Activated CD8-positive, alpha-beta memory T cell treated with anti-CD3 and anti-CD28 coated beads, Interleukin-2, amount 50 U/mL, for 48 hours (primary cell): ENCODE measurements around the gene KLHDC3.
"Not testable (repeated sequence)": the region's sequence is repeated elsewhere in the genome, so short reads cannot be mapped to it uniquely, and the experiment has no call there.

Experiments
- DNase-seq: peaks from one replicate; pipeline ENCODE4 v3.0.0-alpha.2; 2020

Gene KLHDC3

DNA sequence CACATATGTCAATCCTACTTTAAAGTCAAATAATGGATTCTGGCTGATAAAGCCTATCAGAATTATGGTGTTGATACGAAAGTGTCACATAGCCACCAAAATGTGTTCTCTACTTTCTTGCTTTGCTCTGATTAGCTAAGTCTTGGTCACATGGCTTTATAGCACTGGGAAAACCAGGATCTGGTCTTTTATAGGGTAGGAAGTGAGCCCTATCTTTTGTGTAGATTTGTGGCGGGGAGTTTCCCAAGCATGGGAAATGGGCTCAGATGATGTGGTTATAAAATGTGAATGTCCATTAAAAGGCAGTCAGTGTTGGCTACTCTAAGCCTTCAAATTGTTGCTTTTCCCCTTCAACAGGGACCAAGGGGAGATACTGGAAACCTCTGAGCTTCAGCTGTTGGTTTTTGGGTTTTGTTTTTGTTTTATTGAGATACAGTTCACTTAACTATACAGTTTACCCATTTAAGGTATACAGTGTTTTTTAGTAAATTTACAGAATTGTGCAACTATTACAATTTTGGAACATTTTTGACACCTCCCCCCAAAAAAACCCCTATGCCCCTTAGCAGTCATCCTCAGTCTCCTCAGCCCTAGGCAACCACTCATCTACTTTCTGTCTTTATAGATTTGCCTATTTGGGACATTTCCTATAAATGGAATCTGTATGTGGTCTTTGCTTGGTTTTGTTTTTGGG, 19.6 kb downstream of the KLHDC3 start:
- DNase-seq: no peak

DNA sequence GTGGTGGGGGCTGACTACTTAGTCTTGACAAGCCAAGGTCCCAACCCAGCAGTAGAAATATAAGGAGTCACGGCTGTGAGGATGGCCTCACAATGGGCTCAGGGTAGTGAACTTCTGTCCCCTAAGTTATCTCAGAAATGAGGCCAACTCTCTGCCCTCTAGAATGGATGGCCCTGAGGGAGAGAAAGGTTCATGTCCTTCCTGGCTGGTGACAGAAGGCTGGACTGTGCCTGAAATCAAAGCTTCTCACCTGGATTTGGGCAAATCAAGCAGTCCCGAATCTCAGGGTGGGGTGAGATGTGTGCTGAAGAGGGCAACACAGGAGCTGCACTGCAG, 20.1 kb downstream of the KLHDC3 start:
- DNase-seq: no peak

DNA sequence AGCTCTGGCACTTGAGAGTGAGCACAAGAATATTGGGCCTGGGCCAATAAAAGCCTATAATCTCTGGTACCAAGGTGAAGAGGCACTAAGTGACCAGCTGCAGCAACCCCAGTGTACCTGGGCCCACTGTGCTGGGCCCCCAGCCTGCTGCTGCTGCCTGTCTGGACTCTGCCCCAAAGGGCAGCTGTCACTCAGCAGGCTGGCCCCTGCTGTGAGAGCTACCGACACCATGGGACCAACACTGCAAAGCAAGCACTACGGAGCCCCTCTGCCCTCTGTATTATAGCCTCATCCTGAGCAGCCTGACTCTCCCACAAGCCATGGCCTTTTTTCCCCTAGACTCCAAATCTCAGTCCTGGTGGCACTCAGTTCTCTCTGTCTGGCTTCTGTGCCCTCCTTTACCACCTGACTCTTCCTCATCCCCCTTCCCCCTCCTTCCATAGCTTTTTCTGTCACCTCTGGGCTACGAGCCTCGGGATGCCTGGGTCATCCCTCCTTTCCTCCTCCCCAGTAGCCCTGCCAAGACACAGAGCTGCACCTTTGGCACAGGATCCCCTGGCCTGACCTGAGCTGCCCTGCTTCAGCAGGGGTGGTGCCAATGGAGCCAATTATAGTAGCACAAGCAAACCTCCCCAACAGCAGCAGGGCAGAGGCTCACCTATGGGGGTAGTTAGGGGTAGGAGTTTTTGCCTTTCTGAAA, 21.6 kb downstream of the KLHDC3 start:
- no peak for DNase-seq

DNA sequence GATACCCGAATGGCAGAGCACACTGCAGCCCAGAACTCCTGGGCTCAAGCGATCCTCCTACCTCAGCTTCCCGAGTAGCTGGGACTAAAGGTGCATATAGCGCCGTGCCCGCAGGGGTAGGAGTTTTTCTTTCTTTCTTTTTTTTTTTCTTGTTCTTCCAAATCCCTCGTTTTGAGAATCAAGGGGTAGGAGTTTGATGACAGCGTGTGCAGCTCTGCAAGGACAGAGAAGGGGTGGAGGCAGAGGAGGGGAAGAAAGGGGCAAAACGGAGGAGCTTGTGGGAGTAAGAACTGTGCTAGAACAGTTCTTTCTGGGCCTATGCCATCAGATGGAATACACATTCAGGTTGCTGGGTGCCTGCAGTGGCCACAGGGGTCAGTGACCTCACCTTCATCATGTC, 22.7 kb downstream of the KLHDC3 start:
- no peak for DNase-seq

DNA sequence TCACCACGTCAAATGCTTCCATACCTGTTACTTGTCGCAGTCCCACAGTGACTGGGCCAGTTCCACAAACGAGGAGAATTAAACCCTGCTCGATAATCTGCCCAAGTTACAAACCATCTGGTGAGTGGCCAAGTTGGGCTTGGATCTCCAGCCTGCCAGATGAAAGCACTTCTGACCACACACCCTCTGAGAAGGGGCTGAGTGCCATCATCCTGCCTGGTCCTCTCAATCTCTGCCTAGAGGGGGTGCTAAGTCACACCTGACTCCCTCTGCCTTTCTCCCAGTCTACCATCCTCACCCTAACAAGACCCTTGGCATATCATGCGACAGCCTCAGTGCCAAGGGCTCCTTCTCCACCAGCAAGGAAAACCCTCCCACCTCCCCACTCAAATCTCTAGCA, 23.1 kb downstream of the KLHDC3 start:
- no peak for DNase-seq

DNA sequence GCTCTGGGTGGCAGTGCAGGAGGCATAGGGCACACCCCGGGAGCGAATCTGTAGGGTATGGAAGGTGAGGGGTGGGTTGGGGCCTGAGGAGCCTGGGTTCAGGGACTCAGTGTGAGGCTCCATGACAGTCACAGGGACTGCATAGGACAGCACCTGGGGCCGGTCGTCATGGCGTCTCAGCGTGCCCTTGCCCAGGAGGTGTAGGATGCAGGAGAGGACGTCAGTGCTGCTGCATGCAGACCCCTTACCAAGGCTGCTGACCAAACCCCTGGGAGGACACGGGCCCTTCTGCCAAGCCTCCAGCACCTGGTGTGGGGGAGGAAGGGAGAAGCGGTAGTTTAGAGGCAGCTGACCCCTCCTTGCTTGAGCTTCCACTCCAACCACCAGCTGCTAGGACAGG, 23.7 kb downstream of the KLHDC3 start:
- DNase-seq: no peak

DNA sequence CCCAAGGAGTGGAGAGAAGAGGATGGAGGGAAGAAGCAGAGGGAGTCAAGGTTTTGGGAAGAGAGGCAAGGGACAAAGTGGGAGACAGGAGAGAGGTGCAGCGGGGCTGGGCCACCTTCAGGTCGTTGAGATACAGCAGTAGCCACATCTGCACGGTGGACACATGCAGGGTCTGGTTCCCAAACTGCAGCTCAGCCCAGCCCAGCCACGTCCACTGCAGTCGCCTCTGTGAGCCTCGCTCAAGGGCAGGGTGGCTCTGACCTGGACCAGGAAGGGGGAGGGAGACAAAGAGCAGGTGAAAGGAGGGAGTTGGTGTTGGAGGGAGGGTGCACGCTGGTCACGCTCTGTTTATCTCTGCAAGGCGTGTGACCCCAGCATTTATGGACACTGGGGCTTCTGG, 24.7 kb downstream of the KLHDC3 start:
- no peak for DNase-seq

DNA sequence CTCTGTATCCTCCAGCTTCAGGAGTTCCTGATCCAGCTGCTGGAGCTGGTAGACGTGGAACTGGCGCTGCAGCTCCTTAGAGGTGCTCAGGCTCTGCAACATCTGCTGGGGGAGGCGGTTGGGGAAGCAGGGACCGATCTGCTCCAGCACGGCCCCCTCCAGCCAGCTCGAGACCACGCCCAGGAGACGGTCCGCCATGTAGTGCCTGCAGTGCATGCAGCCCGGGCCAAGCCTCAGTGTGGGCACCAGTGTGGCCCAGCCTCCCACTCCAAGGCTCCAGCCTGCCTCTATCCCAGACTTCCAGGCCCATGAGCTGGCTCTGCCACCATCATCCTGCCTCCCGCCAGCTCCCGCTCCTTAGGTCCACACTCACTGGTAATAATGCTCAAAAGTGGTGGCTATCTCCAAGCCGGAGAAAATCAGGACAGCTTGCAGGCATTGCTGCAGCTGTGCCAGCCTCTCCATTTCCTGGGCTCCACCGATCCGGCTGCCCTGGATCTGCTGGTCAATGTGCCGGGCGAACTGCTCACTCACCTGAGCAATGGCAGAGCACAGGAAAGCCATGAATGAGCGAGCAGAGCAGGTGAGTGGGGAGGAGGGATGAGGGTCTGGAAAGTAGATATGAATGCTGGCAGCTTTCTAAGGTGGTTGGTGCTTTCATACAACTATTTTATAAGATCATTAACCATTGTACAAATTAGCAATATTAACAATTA, 26.7 kb downstream of the KLHDC3 start:
- DNase-seq: no peak

DNA sequence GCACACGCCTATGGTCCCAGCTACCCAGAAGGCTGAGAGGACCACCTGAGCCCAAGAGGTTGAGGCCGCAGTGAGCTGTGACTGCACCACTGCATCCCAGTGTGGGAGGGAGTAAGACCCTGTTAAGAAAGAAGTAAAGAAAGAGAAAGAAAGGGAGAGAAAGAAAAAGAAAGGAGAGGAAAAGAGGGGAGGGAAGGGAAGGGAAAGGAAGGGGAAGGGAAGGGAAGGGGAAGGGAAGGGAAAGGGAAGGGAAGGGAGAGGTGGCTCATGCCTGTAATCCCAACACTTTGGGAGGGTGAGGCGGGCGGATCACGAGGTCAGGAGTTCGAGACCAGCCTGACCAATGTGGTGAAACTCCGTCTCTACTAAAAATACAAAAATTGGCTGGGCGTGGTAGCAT, 27.4 kb downstream of the KLHDC3 start:
- not testable (repeated sequence) for DNase-seq

DNA sequence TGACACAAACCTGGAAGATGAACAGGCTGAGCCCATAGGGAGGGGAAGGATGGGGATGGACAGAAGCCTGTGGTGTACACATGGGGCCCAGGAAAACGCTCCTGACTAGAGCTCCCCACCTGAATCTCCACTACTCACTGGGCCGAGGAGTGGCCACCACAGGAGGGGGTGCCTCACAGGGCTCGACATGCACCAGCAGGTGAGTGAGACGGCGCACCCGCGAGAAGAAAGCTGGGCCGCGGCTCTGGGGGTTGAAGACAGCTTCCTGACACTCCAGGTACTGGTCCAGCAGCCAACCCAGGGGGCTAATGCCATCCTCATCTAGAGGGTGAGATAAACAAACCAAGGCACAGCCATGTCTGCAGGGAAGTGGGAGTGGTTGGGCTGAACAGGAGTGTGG, 29.3 kb downstream of the KLHDC3 start:
- no peak for DNase-seq

DNA sequence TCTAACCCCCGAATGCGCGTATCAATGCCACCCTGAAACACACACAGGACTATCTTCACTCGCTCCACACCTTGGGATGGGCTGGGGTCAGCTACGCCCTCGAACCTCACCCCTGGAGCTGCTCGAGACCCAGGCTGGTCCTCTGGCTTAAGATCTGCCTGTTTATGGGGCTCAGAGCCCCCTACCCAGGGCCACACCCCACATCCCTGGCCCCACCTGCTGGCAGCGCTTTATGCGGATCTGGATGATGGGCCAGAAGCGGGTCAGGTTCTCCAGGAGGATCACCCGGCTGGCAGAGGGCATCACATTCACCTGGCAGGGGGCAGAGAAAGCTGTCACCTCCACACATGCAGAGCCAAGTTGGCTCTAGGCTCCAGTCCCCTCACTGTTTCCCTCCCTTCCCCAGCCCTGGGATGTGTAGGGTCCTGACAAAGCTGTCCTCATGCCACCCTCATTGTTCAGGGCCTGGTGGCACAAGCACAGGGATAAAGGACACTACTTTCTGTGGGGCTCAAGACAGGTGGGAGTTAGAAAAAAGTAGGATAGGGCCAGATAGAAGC, 31.4 kb downstream of the KLHDC3 start:
- no peak for DNase-seq

DNA sequence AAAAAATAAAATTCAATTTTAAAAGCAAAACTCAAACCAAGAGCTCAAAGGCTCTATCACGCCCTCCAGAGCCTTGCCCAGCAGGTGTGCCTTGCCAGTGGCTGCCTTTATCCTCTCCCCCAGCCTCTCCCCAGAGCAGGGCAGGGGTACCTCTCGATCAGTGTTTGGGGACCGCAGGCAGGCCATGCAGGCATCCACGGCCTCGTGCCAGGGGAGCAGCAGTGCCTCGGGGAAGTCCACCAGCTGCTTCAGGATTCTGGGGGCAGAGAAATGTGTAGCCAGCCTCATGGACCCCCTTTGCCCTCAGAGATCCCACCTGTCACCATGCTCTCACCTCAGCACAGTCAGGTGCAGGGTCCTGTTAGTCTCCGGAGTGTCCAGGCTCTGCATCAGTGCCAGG, 33.9 kb downstream of the KLHDC3 start:
- no peak for DNase-seq

DNA sequence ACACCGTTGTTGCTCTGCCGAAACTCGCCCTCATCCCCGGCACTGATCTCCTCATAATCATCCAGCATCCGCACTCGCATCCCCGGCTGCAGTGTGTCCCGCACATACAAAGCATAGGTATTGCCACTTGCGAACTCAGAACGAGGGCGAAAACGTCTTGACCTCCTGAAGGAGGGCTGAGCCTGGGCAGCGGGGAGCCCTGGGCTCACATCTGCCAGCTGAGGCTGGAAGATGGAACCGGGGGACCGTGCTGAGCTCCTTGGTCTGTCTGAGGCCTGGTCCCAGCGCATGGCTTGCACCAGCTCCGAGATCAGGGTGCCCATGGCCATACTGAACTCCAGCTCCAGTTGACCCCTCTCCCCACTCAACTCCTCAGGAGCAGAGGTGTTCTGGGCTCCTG, 36.9 kb downstream of the KLHDC3 start:
- DNase-seq: no peak

DNA sequence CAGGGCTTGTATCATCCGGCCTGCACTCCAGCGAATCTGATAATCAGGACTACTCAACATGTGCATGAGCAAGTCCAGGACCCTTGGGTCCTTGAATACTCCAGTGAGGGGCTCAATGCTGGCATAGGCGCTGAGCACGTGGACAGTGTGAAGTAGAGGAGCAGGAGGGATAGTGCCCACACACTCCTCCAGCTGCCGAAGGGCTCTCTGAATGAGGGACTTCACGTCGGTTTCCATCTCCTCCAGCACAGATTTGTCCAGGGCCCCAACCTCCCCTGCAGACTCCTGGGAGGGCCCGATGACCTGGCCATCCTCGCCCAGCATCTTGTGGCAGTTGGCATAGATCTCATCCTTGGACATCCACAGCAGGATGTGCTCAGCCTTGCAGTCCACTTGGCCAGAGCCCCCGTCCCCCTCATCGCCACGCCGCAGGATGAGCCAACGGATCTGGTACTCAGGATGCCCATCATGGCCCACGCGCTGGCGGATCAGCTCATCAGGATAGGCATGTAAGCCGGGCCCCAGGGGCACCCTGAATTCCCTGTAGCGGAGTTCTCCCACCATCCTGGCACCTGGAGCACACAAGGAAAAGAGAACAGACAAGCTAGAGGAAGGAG, 38.3 kb downstream of the KLHDC3 start:
- no peak for DNase-seq

DNA sequence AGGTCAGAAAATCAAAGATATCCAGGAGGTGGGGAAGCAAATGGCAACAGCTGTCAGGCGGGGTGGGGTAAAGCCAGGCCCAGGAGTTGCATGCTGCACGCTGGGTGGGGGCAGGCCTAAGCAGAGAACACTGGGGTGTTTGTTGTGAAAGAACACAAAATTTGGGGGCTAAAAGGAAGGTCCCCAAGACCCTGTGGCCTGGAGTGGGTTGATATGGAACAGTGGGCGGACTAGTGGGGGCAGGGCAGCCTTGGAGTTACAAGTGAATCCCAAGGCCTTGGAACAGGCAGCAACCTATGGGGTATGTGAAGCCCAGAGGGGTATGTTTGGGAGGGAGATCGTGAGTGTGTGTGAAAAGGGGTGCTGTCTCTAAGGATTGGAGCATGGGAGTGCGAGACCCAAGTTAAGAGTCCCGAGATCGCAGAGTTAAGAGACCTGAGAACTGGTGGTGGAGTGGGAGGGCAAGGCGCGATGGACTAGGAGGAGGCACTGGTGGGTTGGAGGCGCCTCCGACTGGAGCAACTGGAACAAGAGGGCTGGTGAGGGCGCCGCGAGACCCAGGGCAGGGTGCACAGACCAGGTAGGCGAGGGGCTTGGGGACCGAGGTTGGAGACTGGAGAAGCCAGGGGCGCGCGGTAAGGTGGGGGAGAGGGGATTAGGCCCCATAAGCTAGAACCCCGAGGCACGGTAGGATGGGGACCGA, 38.9 kb downstream of the KLHDC3 start:
- DNase-seq: no peak

DNA sequence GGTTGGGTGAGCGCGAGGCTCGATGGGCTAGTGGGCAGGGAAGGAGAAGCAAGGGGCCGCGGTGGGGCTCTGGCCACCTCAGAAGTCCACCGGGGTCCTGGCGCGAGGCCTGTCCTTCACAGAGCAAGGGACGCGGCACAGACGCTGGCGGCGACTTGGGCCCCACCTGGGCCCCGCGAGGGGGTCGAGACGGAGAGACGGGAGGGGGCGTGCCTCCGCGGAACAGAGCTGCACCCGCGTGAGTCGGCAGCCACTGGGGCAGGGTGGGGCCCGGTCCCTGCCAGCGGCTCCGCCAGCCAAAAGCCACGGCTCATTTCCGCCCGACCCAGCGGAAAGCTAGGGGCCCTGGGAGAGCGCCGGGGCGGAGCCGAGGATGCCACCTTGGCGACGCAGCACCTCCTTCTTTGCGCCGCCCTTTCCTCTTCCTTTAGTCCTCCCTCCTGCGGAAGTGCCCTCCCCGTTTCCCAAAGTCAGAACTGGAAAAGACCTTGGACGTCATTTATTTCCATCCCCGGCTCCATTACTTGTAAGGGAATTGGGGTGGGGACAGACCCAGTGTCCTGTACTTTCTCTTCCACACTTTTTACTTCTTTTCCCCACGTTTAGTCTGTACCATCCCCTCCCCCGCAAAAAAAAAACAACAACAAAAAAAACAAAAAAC, 39.6 kb downstream of the KLHDC3 start, which contains the start of gene CUL7:
Gene CUL7, minus strand, starts transcription at position 307 of the 661 bp plus-strand sequence. CDS start 1,063 bp downstream, outside the sequence.
- DNase-seq: peak; percentile 94

DNA sequence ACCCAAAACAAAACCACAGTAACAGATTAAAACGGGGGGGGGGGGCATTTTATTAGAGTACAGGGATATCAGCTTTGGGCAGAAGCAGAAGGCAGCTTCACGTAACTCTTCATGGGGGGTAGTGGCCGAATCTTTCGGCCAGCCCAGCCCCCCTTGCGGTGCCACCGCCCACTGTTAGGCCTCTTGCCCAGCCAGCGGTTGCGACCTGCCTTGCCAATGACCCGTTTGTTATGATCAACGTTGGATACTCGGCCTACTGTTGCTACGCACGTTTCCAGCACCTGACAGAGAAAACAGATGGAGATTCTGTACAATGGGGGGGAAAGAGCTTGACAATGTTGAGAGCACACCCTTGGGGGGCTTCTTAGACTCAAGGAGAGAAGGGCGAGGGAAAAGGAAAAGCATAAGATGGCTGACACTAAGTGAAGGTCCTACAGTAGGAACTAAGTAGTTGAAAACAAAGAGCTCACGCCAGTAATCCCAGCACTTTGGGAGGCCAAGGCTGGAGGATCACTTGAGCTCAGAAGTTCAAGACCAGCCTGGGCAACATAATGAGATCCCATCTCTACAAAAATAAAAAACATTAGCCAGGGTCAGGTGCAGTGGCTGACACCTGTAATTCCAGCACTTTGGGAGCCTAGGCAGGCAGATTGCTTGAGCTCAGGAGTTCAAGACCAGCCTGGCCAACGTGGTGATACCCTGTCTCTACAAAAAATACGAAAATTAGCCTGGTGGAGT, 40.3 kb downstream of the KLHDC3 start:
- DNase-seq: no peak

DNA sequence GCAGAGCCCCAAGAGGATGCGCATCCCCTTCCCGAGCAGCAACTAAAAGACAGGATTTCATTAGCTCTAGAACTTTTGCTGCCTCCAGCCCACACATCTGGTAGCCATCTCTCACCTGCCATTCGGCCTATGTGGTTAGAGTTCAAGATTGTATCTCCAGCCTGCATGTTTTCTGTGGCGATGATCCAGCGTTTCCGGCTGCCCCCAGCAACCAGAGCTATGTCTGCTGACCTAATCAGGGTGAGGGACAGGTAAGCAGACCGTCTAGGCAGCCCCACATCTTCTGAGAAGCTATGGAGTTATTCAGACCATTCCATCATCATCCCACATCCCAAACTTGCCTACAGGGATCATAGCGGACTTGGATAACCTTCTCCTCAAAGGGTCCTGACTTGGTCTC, 41.9 kb downstream of the KLHDC3 start:
- no peak for DNase-seq

DNA sequence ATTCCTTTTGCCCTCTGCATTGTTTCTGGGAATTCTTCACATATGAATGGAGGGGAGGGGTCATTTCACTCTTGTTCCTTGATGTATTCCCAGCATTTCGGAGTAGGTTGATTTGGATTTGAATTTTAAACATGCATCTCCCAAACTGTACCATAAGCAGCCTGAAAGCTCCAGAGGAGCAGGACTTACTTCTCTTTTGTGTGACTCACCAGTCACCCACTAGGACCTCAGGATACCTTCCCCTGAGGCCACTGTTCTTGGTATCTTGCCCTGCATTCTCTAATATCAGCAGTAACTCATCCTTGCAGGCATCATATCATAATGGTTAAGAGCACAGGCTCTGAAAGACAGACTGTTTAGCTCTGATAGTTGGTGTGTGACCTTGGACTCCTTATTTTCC, 44.5 kb downstream of the KLHDC3 start:
- DNase-seq: no peak

DNA sequence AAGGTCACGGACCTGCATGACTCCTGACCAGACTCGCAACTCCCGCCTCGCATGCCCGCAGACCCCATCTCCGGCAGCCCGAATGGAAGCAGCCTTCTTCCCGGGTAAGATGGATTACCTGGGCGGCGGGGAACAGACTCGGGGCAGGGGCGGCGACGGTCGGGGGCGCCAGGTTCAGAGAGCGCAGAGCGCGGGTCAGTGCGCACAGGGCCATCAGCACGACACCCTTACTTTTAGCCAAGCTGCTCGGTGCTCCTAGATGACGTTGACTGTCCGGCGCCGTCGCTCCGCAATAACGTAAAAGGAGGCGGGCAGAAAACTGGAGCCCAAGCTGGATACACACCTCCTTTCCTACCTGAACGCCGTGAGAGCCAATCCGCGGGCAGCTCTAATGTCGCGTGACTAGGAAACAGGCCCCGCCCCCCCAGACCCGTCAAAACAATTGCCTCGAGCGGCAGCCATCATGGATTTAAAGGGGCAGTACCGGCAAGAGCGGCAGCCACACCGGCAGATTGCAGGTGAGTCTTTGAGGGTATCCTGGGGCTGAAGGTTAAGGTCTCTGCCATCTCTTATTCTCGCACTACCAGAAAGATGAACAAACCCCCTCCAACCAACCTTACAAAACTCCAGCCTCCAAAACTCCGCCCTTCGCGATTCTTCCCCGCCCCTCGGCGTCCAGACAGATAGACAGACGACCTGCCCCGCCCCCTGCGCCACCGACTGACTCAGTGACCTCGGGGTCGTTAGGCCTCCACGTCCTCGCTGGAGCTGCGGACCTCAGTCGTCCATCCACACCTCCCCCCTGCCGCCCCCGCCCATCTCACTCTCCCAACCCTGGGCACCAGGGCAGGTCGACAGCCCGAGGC, 45.4 kb downstream of the KLHDC3 start, which contains the start of the genes KLC4 and MRPL2:
Gene KLC4, plus strand, starts transcription at position 464 of the 866 bp plus-strand sequence. CDS start 1,705 bp downstream, outside the sequence.
Gene MRPL2, minus strand, starts transcription at position 267 of the 866 bp plus-strand sequence. Its CDS starts 53 bp downstream, at position 214.
- DNase-seq: peak; percentile 97
